ENCODE data around the gene HTRA1.

- no peak for TF ChIP-seq CTCF (IDR thresholded peaks at IDR 0.05)
- no peak for TF ChIP-seq POLR2A (IDR thresholded peaks at IDR 0.05)
Measured at GRCh38 chr10:122515588-122516231, 54.4 kb downstream of the HTRA1 start.

Data from thyroid gland (tissue), 4 donors.